KG1 (cell line): ENCODE results near the gene EXOC6B.
"Not testable (repeated sequence)": the region's sequence is repeated elsewhere in the genome, so short reads cannot be mapped to it uniquely, and the experiment has no call there.

Experiments used
- DNase-seq: peaks from one replicate; lab custom pipeline; 2025; lab: John Stamatoyannopoulos, UW

EXOC6B gene

DNA sequence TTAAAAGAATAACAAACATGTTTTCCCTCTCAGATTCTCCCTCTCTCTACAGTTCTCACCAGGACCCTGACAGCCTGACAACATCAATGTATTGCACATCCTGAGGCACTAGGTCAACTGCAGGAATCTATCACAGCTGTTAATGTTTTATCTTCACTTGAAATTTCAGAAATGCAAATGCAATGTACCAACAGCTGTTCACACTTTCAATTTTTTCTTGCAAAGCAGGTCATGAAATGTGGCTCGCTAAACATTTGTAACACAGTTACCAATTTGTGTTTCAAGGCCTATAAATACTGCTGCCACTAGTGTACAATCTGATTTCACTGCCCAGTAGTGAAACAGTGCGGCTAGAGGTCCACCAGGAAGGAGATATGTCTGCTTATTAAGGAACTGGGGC is 147.8 kb downstream of the EXOC6B start:
- DNase-seq = no peak

DNA sequence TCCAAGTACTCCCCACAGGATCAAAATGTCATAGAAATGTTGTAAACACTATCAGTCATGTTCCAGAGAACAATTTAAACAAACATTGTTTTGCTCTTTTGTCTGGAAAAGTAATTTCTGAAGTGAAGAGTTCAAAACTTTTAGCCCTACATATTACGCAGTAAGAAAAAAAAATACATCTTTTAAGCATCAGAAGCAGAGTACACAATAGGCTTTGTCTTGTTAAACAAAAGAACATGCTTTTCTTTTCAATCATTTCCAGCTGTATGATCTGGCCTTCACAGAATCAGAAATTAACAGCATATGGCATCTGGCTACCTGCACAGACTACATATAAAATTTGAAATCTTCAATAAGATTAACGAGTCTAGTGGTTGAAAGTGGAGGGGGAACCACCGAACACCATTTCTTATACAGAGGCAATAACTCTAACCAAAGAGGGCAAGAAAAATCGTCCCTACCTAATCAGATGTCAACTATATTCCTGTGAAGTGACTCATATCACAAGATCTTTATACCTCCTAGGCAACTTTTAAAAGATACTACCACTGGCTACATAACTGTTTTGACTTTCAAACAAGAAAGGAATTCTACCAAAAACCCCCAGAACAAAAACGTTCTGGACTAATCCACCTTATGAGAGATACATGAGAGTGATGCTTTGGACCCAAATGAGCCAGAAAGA is 149.3 kb downstream of the EXOC6B start:
- no peak for DNase-seq

DNA sequence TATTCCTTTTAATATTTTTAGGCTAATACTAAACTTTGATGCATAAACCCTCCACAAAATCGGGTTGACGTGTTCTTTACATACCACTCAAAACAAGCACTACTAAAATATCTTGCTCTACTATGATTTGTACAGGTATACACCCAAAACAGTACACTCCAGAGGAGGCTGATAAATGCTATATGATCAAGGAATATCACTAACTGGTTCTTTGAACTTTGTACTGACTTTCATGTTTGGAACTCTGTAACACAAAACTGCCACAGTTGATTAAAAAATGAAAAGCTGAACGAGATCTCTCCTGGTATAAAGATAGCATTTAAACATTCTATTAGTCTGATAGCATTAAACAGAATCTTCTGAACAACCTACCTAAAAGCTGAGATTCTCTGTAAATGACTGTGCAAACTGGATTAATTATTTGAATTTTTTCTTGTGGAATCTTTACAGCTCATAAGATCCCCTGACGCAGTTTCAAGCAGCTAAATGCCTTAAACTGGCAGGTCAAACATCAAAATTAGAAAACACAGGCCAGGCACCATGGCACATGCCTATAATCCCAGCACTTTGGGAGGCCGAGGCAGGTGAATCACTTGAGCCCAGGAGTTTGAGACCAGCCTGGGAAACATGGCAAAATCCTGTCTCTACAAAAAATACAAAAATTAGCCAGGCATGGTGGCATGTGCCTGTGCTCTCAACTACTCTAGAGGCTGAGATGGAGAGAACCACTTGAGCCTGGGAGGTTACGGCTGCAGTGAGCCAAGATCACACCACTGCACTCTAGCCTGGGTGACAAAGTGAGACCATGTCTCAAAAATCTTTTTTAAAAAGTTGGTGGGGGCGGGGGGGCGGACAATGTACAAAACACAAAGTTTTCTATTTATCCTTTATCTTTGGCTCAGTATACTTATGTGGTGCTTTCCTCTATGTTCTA is 150.6 kb downstream of the EXOC6B start:
- DNase-seq = no peak

DNA sequence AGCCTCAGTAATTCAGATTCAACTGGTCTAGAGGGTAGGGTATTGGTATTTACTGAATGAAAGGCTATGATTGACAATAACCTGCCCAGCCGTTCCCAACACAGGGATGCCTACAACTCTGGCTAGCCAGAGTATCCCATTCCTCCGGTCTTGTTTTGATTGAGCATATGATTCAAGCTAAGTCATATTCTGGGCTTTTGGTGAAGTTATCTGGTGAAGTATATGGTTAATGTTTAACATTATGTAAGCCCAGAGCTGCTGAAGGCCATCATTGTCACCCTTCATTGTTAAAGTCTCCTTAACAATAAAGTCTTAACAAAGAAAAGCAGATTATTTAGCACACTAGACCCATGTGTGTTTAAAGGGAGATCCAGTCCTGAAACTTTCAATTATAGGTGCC is 152.6 kb downstream of the EXOC6B start:
- no peak for DNase-seq

DNA sequence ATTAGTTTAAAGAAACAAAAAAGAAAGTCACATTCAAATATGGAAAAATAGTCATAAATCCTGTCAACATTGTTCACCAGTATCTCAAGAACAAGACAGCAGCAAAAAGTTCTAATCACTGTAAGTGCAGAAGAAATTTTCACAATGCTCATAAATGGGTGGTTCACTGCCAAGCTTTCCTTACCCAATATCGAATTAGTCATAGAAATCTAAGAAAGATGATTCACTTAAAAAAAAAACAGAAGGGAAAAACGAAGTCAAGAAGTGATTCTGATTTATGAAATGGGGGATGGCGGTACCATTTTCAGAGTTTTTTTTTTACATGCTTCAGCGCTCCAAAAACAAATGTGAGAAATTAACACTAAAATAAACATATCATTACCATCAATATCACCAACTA is 156.7 kb downstream of the EXOC6B start:
- DNase-seq = no peak

DNA sequence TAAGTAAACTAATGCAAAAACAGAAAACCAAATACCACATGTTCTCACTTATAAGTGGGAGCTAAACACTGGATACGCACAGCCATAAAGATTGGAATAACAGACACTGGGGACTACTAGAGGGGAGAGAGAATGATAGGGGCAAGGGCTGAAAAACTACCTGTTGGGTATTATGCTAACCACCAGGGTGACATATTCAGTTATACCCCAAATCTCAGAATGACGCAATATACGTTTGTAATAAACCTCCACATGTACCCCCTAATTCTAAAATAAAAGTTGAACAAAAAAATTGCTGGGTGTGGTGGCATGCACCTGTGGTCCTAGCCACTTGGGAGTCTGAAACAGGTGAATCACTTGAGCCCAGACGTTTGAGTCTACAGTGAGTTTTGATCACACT is 157.2 kb downstream of the EXOC6B start:
- no peak for DNase-seq

DNA sequence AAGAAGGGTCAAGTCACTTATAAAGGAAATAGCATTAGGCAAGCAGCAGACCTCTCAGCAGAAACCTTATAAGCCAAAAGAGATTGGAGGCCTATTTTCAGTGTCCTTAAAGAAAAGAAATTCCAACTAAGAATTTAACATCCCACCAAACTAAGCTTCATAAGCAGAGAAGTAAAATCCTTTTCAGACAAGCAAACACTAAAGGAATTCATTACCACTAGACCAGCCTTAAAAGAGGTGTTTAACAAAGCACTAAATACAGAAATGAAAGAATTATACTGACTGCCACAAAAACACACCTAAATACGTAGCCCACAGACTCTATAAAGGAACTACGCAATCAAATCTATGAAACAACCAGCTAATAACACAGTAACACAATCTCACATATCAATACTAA is 160.4 kb downstream of the EXOC6B start:
- no peak for DNase-seq

DNA sequence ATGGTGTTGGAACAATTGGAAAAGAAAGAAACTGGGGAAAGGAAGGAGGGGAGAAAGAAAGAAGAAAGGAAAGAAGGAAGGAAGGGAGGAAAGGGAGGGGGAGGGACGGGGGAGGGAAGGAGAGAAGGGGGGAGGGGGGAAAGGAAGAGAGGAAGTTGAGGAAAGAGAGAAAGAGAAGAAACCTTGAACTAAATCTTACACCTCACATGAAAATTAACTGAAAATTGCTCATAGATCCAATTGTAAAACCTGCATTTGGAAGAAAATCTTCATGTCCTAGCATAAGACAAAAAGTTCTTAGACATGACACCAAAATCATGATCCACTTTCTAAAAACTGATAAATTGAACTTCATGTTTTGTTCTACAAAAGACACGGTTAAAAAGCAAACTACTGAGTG is 163.8 kb downstream of the EXOC6B start:
- no peak for DNase-seq

DNA sequence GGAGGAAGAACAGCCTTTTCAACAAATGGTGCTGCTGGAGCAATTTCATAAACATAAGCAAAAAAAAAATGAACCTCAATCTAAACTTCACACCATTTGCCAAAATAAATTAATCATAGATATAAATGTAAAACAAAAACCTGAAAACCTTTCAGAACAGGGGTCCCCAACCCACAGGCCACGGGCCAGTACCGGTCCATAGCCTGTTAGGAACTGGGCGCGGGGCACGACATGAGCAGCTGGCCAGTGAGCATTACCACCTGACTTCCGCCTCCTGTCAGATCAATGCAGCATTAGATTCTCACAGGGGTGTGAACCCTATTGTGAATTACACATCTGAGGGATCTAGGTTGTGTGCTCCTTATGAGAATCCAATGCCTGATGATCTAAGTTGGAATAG is 176.0 kb downstream of the EXOC6B start:
- no peak for DNase-seq

DNA sequence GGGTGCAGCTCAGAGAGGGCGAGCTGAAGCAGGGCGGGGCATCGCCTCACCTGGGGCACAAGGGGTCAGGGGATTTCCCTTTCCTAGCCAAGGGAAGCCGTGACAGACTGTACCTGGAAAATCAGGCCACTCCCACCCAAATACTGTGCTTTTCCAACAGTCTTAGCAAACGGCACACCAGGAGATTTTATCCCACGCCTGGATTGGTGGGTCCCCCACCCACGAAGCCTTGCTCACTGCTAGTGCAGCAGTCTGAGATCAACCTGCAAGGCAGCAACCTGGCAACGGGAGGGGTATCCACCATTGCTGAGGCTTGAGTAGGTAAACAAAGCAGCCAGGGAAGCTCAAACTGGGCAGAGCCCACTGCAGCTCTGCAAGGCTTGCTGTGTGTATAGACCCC is 184.6 kb downstream of the EXOC6B start:
- DNase-seq = not testable (repeated sequence)

DNA sequence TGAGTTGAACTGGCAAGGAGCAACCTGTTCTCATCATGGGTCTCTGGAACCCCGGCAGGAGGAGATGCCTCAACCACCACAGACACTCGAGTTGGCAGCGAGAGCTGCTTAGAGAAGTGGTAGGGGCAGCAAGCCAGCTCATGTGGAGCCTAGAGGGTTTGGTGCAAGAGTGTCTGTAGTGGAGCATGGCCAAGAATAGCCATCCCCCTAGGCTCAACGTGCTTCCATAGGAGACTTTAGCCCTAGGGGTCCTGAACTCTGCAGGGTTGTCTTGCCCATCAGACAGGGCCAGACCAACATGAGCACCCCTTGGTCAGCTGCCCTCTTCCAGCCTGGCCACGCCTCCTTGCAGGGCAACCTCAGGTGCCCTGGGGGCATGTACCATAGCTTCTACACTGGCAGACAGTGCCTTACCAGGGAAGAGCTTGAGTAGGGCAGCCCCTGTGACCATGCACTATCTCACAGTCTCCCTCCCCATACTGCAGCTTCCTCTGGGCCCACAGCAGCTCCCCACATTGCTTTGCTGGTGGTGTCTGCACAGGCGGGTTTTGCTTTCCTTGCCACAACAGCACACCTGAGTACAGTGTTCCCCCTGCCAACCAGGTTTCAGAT is 187.1 kb downstream of the EXOC6B start:
- DNase-seq = no peak

DNA sequence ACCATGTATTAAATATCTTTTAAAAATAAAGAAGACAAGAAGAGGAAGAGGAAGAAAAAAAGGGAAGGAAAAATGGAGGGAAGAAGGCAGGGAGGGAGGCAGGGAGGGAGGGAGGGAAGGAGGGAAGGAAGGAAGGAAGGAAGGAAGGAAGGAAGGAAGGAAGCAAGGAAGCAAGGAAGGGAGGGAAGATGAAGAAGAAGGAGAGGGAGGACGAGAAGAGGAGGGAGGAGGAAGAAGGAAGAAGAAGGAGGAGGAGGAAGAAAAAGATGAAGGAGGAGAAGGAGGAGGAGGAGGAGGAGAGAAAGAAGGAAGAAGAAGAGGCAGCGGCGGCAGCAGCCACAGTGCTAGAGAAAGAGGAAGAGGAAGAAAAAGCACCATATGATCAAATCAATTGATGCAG is 189.6 kb downstream of the EXOC6B start:
- DNase-seq = no peak

DNA sequence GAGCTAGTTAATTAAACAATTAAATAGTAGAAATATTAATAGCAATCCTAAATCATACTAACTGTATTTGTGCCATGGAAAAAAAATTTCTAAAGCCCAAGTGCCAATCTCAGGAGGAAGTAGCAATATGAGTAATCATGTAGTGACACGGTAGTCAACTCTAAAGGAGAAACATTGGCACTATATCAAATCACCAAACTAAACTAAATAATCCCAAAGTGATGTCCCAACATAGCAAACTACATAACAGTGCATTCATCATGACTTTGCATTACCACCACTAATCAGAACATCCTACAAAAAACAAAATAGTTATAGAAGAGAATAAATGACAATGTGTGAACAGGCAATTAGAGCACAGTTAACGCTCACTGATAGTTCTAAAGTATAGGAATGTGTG is 195.1 kb downstream of the EXOC6B start:
- no peak for DNase-seq

DNA sequence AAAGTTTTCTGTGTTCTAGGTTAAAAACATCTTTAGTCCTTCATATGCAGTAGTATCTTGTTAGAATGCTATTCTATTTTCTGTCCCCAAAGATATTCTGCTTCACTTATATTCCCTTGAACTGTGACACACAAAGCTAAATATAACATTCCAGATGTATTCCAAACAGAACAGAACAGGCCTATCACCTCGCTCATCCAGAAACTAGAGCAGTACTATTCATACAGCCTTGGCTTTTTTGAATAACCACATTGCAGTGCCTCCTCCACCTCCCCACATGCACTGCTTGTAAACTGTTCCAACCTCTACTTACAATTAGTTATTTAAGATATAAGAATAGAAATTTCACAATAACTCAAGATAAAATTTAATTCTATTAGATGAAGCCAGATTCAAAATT is 196.8 kb downstream of the EXOC6B start:
- no peak for DNase-seq

DNA sequence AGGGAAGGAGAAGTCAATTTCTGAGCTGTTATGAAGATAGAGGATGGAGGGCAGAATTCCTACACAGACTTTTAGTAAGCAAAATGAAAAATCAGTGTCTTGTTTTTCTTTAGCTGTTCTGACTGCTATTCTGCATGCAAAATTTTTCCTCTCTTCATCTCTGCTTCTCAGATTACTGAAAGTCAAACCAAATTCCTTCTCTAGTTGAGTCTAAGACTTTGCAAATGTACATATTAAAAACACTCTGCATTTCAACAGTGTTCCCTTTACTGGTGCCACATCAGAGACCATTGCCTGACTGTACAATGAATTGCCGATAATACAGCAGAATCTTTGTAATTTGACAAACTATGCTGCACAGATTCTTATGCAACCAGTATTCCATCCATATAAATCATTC is 198.8 kb downstream of the EXOC6B start:
- no peak for DNase-seq

DNA sequence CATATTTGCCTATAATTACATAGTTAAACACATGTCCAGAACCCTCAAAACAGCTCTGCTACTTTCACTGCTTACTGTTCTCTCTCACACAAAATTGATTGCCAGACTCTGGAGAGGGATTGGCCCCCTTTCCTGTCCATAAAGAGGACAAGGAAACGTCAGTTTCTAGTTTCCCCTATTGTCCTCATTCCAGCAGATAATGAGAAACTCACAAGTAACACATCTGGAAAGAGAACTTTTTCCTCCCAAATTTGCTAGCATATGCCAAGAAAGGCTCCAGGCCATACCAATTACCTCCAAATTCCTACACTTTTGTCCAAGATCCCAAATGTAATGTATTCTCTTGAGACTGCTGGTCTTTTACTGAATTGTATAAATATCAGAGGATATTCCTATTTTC is 200.5 kb downstream of the EXOC6B start:
- no peak for DNase-seq

DNA sequence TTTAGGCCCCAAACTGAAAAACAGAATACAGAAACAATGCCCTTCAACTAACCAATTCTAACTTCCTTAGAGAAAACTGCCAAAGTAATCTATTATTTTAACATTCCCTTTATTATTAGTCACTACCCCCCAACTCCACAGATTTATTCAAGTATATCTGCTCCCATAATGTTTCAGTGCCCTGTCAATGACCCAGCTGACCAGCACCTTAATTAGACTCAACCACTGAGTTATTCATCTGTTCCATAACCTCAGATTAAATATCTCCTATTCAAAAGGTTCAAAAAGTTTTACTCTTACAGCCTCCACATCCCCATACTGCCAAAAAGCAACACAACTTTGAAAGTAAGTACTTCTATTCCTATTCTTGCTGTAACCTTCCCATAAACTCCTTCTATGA is 202.4 kb downstream of the EXOC6B start:
- DNase-seq = no peak

DNA sequence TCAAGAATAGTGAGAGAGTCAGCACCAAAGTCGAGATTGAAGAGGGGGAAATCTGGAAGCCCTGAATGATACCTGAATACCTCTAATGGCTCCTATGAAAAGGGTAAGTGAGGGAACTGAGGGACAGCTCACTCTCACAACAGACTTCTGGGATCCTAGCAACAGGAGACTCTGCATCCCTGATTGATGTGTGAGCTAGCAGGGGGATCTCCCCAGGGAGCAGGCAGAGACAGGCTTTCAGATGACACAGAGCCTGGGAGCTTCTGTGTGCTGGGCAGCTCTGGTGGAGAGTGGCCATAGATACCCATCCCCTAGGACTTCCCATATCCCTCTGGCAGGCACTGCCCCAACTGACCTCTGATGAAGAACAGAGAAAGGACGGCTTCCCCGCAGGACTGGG is 206.2 kb downstream of the EXOC6B start:
- no peak for DNase-seq

DNA sequence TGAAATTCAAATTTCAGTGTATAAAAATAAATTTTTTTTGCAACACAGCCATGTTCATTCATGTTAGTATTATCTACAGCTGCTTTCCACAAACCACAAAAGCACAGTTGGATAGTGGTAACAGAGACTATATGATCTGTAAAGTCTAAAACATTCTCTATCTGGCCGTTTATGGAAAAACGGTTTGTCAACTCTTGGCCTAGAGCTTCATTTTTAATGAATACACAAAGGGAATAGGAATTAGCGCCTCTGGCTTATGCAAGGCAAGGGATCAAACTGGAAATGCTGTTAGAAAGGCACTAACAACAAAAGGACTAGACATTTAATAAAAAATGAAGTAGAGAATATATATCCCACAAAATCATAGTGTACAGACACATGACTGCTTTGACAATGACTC is 211.9 kb downstream of the EXOC6B start:
- DNase-seq = no peak

DNA sequence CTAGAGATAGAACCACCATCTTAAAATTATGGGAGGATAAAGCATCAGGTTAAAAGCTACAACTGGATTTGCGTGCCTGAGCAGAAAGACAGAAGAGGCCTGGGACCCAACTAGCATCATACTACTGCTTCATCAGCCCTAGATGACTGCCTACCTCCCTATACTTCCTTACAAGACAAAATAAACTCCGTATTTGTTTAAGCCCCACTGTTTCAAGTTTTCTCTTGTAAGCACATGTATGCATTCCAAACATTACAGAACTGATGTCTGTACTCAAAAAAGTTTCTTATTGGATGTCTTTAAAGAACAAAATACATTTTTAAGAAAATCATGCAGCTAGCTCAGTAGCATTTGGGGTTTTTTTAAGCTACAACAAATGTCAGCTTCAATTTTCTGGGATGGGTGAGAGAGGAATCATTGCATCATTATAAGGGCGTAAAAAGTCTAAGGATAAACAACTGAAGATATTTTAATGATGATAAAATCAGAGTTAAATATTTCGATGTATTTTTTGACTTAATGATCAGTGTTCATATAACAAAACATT is 213.1 kb downstream of the EXOC6B start:
- DNase-seq = no peak

DNA sequence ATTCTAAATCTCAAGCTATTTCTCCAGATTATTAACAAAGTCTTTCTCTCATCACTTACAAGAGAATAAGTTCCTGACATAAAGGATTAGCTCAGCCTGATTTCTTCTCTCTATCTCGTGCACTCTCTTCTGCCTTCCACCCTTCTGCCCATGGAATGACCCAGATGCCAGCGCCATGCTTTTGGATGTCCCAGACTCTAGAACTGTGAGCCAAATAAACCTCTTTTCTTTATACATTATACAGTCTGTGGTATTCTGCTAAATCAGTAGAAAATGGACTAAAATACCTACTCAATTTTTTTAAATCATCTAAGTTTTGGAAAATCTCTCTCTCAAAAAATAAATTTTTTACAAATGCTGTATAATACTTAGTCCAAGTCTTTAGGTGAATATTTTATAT is 218.6 kb downstream of the EXOC6B start:
- no peak for DNase-seq

DNA sequence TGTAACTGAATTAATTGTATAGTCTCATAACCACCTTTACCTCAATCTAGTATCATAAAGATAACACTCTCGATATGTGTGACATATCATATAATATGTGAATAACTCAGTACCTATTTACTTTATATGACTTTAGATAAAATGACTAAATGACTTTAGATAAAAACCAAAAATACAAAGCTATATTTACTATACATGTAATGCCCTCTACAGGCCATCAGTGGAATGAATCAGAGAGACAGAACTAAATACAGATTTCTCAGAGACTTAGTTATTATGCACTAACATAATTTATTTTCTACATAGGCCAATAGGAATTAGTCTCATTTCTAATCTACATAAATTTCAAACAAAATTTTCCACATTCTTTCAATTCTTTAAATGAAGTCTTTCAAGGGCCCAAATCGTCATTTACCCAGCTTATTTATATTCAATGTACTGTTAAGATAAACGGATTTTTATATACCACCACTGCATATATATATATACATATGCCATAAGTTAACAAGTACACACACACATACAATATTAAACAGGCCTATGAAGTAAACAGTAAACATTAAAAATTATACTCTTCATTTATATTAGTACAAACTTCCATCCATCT is 219.9 kb downstream of the EXOC6B start:
- DNase-seq = no peak
